Prostate gland (tissue), 2 donors: Measurements from ENCODE around the gene NINJ2.

Experiments used
- POLR2A ChIP-seq: fragments of 450-650 bp; IDR thresholded peaks from one replicate; pipeline ENCODE4 v1.6.1; 2016; ENCODE audit warnings: antibody characterized with exemption, mild to moderate bottlenecking
- TF ChIP-seq, protein P1 (sequence below), 4 experiments: fragments of 200-600 bp in 2 of 4; fragments of 450-650 bp in 2 of 4; sonication (generic) in 2 of 4; IDR thresholded peaks; 1 replicate in 3 of 4; 2 replicates in 1 of 4; pipeline ENCODE4 v1.5.1; 2016 to 2019; ENCODE audit warnings: antibody characterized with exemption in 4 of 4, mild to moderate bottlenecking in 2 of 4, moderate library complexity in 2 of 4

DNA sequence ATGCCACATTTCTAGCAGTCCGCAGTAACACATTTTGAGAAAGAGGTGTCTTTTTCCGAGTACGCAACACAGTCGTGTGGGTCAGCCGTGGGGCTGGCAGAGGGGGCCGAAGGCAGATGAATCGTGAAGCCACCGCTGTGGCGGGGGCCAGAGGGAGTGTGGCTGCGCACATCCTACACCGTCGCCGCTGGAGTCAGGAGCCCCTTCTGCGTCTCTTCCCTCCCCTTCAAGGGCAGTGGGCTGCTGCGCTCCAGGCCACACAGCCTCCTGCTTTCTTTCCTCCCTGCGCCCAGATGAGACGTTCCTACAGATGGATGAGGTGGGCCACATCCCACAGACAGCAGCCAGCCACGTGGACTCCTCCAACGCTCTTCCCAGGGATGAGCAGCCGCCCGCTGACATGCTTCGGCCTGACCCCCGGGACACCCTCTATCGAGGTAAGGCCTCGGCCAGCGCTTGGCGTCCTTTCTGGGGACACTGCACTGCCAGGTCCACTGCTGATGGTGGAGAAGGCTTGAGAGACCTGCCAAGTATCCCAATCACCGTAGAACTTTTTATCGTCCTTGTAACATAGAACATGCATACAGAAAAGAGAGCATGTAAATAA, 113.7 kb downstream of the NINJ2 start:
- TF ChIP-seq, protein P1, sequence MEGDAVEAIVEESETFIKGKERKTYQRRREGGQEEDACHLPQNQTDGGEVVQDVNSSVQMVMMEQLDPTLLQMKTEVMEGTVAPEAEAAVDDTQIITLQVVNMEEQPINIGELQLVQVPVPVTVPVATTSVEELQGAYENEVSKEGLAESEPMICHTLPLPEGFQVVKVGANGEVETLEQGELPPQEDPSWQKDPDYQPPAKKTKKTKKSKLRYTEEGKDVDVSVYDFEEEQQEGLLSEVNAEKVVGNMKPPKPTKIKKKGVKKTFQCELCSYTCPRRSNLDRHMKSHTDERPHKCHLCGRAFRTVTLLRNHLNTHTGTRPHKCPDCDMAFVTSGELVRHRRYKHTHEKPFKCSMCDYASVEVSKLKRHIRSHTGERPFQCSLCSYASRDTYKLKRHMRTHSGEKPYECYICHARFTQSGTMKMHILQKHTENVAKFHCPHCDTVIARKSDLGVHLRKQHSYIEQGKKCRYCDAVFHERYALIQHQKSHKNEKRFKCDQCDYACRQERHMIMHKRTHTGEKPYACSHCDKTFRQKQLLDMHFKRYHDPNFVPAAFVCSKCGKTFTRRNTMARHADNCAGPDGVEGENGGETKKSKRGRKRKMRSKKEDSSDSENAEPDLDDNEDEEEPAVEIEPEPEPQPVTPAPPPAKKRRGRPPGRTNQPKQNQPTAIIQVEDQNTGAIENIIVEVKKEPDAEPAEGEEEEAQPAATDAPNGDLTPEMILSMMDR (IDR thresholded peaks at IDR 0.05), result no peak
- TF ChIP-seq POLR2A, result no peak
